Endodermal cell (in vitro differentiated cells): Measurements from ENCODE around the gene TMBIM1. TPM values are rescaled to one million over a fixed set of nuclear protein-coding genes. Genes with fewer than 3 reads are reported as not detected.

Experiments
- DNase-seq: peaks from one replicate; pipeline ENCODE4 v3.0.0-alpha.2; 2017
- H3K27ac ChIP-seq: 2 replicates; pipeline ENCODE4 v1.5.1; 2013; ENCODE audit warnings: mild to moderate bottlenecking, low read depth, low read length, moderate library complexity
- H3K27me3 ChIP-seq: 2 replicates; pipeline ENCODE4 v1.6.1; 2013; ENCODE audit warnings: mild to moderate bottlenecking, low read length, moderate library complexity; ENCODE audit not compliant: insufficient read depth, control insufficient read depth, poor library complexity, severe bottlenecking
- H3K36me3 ChIP-seq: 2 replicates; pipeline ENCODE4 v1.7.0; 2013; ENCODE audit warnings: mild to moderate bottlenecking, low read length, moderate library complexity; ENCODE audit not compliant: control insufficient read depth, insufficient read depth
- H3K4me1 ChIP-seq: one replicate; pipeline ENCODE4 v1.7.0; 2013; ENCODE audit warnings: low read length; ENCODE audit not compliant: control insufficient read depth, insufficient read depth
- H3K4me3 ChIP-seq: 2 replicates; pipeline ENCODE4 v1.5.1; 2013; ENCODE audit warnings: mild to moderate bottlenecking, low read length, moderate library complexity
- H3K9ac ChIP-seq: 2 replicates; pipeline ENCODE4 v1.6.1; 2013; ENCODE audit warnings: mild to moderate bottlenecking, low read length, moderate library complexity; ENCODE audit not compliant: poor library complexity, severe bottlenecking; ENCODE audit errors: extremely low read depth
- H3K9me3 ChIP-seq: 2 replicates; pipeline ENCODE4 v1.6.1; 2013; ENCODE audit warnings: mild to moderate bottlenecking, low read length, moderate library complexity; ENCODE audit not compliant: control insufficient read depth
- H3K27ac Mint-ChIP-seq: 2 replicates; pipeline ENCODE4 v1.8.0; 2020; ENCODE audit warnings: mixed read lengths
- H3K27me3 Mint-ChIP-seq: 2 replicates; pipeline ENCODE4 v1.8.0; 2021; ENCODE audit warnings: mild to moderate bottlenecking, mixed read lengths; ENCODE audit not compliant: insufficient read depth
- H3K36me3 Mint-ChIP-seq: 2 replicates; pipeline ENCODE4 v1.8.0; 2020; ENCODE audit warnings: low read depth, mixed read lengths
- H3K4me1 Mint-ChIP-seq: 2 replicates; pipeline ENCODE4 v1.8.0; 2020; ENCODE audit warnings: mixed read lengths
- H3K4me3 Mint-ChIP-seq: 2 replicates; pipeline ENCODE4 v1.8.0; 2020; ENCODE audit warnings: mild to moderate bottlenecking, moderate library complexity, mixed read lengths
- H3K9me3 Mint-ChIP-seq: 2 replicates; pipeline ENCODE4 v1.8.0; 2020; ENCODE audit warnings: mild to moderate bottlenecking, mixed read lengths
- CTCF ChIP-seq: fragments of 200-600 bp; sonication (generic); conservative IDR thresholded peaks from 2 replicates; pipeline ENCODE4 v1.5.0; 2021; ENCODE audit warnings: antibody characterized with exemption, mild to moderate bottlenecking
- WGBS, 2 experiments: methylation state at CpG; one replicate each; pipeline versions ENCODE4 v1.1.5 to v1.1.7; 2013; ENCODE audit warnings: missing lambda C conversion rate in 2 of 2, mixed read lengths in 1 of 2; ENCODE audit not compliant: insufficient coverage in 1 of 2, insufficient read length in 1 of 2; 5-methylcytosine and 5-hydroxymethylcytosine counted together
- microRNA-seq: library from miRNA; unstranded; fragments of <30 nt; microRNA quantifications from one replicate; pipeline ENCODE4 v1.2.0, GENCODE V29; 2020; ENCODE audit warnings: borderline microRNAs expressed
- total RNA-seq, 2 donors: library from RNA; stranded (reverse); fragmentation: NEBNext Ultra II Directional in 1 of 2; extraction: Animal tissue kit (Norgen Biotek cat#: 25700) in 1 of 2; gene quantifications; 2 replicates in 1 of 2; 3 replicates in 1 of 2; pipeline ENCODE4 v1.2.1, GENCODE V29; 2021

The TMBIM1 gene
- total RNA-seq, 2 donors from 2014 or later = 50.7 to 53.8 TPM

DNA sequence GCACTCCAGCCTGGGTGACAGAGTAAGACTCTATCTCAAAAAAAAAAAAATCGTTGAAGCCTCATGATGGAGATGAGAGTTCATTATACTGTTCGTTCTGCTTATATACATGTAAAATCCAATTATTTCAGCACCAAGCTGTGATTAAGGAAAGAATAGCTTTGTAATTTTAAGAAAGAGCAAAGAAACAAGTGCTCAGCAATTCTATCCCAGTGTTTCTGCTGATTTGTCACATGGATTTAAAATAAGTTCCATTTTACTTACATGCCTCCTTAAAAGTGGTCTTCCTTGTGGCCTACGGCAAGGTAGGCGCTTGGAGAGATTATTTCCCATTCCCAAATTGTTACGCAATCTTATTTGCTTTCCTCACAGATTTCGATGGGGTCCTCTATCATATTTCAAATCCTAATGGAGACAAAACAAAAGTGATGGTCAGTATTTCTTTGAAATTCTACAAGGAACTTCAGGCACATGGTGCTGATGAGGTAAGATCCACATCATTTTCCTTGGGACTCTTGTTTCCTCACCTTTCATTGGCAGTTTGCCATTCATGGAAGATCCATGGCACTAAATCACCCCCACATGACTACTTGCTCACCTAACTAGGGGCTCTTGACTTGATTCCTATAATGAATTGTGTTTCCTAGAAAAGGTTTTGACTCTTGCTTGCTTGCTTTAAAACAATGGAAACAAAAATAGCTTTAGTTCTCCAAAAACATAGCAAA, 63.8 kb downstream of the TMBIM1 start:
- DNase-seq = no peak
- TF ChIP-seq CTCF = no peak
- Mint-ChIP-seq H3K27me3 (no peaks in the 10 kb centered on the region), H3K9me3 (no peaks in the 10 kb centered on the region), H3K4me1 (peaks cover 6% of the 10 kb centered on the region), H3K27ac (no peak overlapping the region), H3K36me3 (peaks cover 76% of the 10 kb centered on the region), H3K4me3 (no peak overlapping the region)
- Histone ChIP-seq H3K4me3 (no peak overlapping the region), H3K4me1 (peaks cover 4% of the 10 kb centered on the region), H3K27ac (no peak overlapping the region), H3K9ac (no peak overlapping the region), H3K9me3 (peaks cover 9% of the 10 kb centered on the region), H3K36me3 (peaks cover 94% of the 10 kb centered on the region), H3K27me3 (no peaks in the 10 kb centered on the region)
- 95% methylated on average over 6 of the region's 6 CpGs; no CpG with 5 or more reads in 1 of the 2 experiments for WGBS, 2 experiments

DNA sequence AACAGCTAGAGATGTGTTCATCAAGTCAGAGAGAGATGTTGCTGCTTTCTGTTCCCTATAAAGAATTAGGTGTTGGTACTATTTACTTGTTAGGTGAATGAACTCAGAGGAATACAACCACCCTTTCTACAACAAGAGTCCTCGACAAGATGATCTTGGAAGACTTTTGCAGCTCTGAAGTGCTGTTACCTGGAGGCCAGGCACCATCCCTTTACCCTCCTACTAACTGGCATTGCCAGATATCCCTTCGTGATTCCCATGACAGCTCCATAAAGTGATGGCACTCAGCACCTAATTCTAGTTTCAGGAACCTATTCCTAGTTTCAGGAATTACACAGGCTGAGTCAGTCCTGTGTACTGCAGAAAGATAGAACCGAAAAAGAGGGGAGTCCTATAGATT, 65.4 kb downstream of the TMBIM1 start:
- no peak overlapping the region for H3K27ac ChIP-seq
- no peak overlapping the region for H3K27ac Mint-ChIP-seq
- no peaks in the 10 kb centered on the region for H3K9me3 Mint-ChIP-seq
- H3K36me3 ChIP-seq = peaks cover 94% of the 10 kb centered on the region
- WGBS, 2 experiments = 94 to 99% methylated on average over 3 of the region's 3 CpGs
- no peak for DNase-seq
- H3K9ac ChIP-seq = no peak overlapping the region
- no peak for TF ChIP-seq CTCF
- H3K4me3 ChIP-seq = no peak overlapping the region
- H3K9me3 ChIP-seq = peaks cover 9% of the 10 kb centered on the region
- no peak overlapping the region for H3K4me3 Mint-ChIP-seq
- H3K4me1 ChIP-seq = peaks cover 4% of the 10 kb centered on the region
- H3K27me3 ChIP-seq = no peaks in the 10 kb centered on the region
- peaks cover 66% of the 10 kb centered on the region for H3K36me3 Mint-ChIP-seq
- peaks cover 6% of the 10 kb centered on the region for H3K4me1 Mint-ChIP-seq
- no peaks in the 10 kb centered on the region for H3K27me3 Mint-ChIP-seq

Small RNAs within 50 kb of the gene (microRNA-seq; reads per million reads assigned to microRNA genes)
- gene MIR6513 = 0.44 reads per million
- not detected for gene MIR6810

Other genes starting within 250 kb of the TMBIM1 start
- under 1 TPM in 1 of 2 donors, not detected in 1; 0.35 TPM for gene RUFY4, start 223.2 kb downstream of the TMBIM1 start, total RNA-seq
- not detected for gene CXCR2, start 166.5 kb downstream of the TMBIM1 start, total RNA-seq
- gene CXCR1, start 125.5 kb downstream of the TMBIM1 start, total RNA-seq = not detected
- gene ARPC2, start 75.3 kb downstream of the TMBIM1 start, total RNA-seq = 100 to 1,000 TPM; 243 to 247 TPM
- under 1 TPM; 0.18 TPM for gene GPBAR1, start 31.5 kb downstream of the TMBIM1 start, total RNA-seq
- 10 to 100 TPM; 89.2 to 97.2 TPM for gene AAMP, start 22.4 kb downstream of the TMBIM1 start, total RNA-seq
- gene PNKD, start 22.0 kb downstream of the TMBIM1 start, total RNA-seq = 10 to 100 TPM; 33.9 to 39.6 TPM
- 1 to 10 TPM in 1 of 2 donors, under 1 TPM in 1; 0.22 to 1.0 TPM for gene CATIP, start 64.4 kb upstream of the TMBIM1 start, total RNA-seq
- under 1 TPM in 1 of 2 donors, not detected in 1; 0.09 TPM for gene SLC11A1, start 89.8 kb upstream of the TMBIM1 start, total RNA-seq
- 100 to 1,000 TPM in 1 of 2 donors, 10 to 100 TPM in 1; 66.8 to 123 TPM for gene CTDSP1, start 107.4 kb upstream of the TMBIM1 start, total RNA-seq
- gene VIL1, start 126.6 kb upstream of the TMBIM1 start, total RNA-seq = 10 to 100 TPM; 70.2 to 83.1 TPM